D341Med (cell line): ENCODE results near the gene SYT2.

ENCODE experiments used
- DNase-seq: peaks from one replicate; pipeline ENCODE4 v3.0.0; 2012; ENCODE audit warnings: low spot score

SYT2 gene

GRCh38 chr1:202679406-202680177 is 30.7 kb downstream of the SYT2 start:
- no peak for DNase-seq

- no peak for DNase-seq
Measured at GRCh38 chr1:202677433-202677832, 32.8 kb downstream of the SYT2 start.

GRCh38 chr1:202673531-202673930 is 36.7 kb downstream of the SYT2 start:
- DNase-seq: no peak

GRCh38 chr1:202671399-202671798 is 38.9 kb downstream of the SYT2 start:
- no peak for DNase-seq

- DNase-seq: no peak
Measured at GRCh38 chr1:202665417-202665816, 44.8 kb downstream of the SYT2 start.

- no peak for DNase-seq
Measured at GRCh38 chr1:202664083-202664482, 46.2 kb downstream of the SYT2 start.

- no peak for DNase-seq
Measured at GRCh38 chr1:202663131-202663530, 47.1 kb downstream of the SYT2 start.

GRCh38 chr1:202662081-202662480 is 48.2 kb downstream of the SYT2 start:
- DNase-seq: no peak

- DNase-seq: no peak
Measured at GRCh38 chr1:202661136-202661845, 49.0 kb downstream of the SYT2 start.

- DNase-seq: no peak
Measured at GRCh38 chr1:202659974-202660373, 50.3 kb downstream of the SYT2 start.

- DNase-seq: peak; percentile 57
Measured at GRCh38 chr1:202659541-202659940, 50.7 kb downstream of the SYT2 start.

GRCh38 chr1:202658769-202659168 is 51.5 kb downstream of the SYT2 start:
- DNase-seq: peak; percentile 82

GRCh38 chr1:202658251-202658759 is 51.9 kb downstream of the SYT2 start:
- no peak for DNase-seq

- no peak for DNase-seq
Measured at GRCh38 chr1:202656951-202657646, 53.2 kb downstream of the SYT2 start.

GRCh38 chr1:202656057-202656456 is 54.2 kb downstream of the SYT2 start:
- DNase-seq: no peak

GRCh38 chr1:202654079-202654478 is 56.2 kb downstream of the SYT2 start:
- no peak for DNase-seq

GRCh38 chr1:202649553-202650392 is 60.5 kb downstream of the SYT2 start:
- no peak for DNase-seq

- no peak for DNase-seq
Measured at GRCh38 chr1:202648605-202649226, 61.5 kb downstream of the SYT2 start.

- DNase-seq: no peak
Measured at GRCh38 chr1:202645097-202645476, 65.2 kb downstream of the SYT2 start.

- no peak for DNase-seq
Measured at GRCh38 chr1:202644219-202645096, 65.8 kb downstream of the SYT2 start.
